GM06990 (cell line): ENCODE data around the gene CYTH4.

ENCODE experiments used
- DNase-seq: peaks from one replicate; pipeline ENCODE4 v3.0.0-alpha.2; 2011; ENCODE audit not compliant: insufficient read length; ENCODE audit errors: extremely low read depth
- H3K27me3 ChIP-seq: replicated peaks from 2 replicates; pipeline ENCODE4 v1.6.0; 2011; ENCODE audit warnings: low read length; ENCODE audit not compliant: control insufficient read depth, insufficient read depth
- H3K36me3 ChIP-seq: 2 replicates; pipeline ENCODE4 v1.5.1; 2011; ENCODE audit warnings: low read length; ENCODE audit not compliant: control insufficient read depth, insufficient read depth
- H3K4me3 ChIP-seq: replicated peaks from 2 replicates; pipeline ENCODE4 v1.5.1; 2011; ENCODE audit warnings: low read depth, mild to moderate bottlenecking, control low read depth, low read length
- TF ChIP-seq, protein P1 (sequence below): IDR thresholded peaks from 2 replicates; pipeline ENCODE4 v1.5.1; 2011; ENCODE audit warnings: low read length, control low read depth, mild to moderate bottlenecking, inconsistent platforms; ENCODE audit not compliant: insufficient read depth, poor library complexity, severe bottlenecking

The CYTH4 gene

DNA sequence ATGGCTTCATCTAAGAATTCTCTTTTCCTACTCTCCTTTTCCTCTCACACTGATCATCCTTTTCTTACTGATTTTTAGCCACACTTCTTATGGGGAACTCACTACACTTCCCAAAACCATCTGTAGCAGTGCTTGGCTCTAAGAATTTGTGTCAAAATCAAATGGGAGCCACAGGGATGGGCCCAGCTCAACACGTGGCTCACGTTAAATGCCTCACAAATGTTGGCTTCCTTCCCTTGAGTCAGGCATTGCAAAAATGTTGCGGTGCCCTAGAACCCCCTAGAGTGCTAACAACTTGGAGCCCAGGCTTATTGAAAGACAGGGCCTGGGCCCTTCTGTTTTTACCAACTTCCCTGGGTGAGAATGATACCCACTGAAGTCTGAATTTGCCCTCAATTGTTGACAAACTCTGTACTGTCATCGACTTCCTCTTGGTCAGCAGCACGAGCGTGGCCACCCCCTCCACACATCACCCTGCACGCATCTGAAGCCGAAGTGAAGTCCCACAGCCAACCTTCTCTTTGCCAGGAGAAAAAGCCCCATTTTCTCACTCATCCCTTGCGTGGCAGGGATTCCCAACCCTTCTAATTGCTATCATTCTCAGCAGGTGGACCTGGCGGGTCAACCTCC, 75.3 kb downstream of the CYTH4 start:
- TF ChIP-seq, protein P1, sequence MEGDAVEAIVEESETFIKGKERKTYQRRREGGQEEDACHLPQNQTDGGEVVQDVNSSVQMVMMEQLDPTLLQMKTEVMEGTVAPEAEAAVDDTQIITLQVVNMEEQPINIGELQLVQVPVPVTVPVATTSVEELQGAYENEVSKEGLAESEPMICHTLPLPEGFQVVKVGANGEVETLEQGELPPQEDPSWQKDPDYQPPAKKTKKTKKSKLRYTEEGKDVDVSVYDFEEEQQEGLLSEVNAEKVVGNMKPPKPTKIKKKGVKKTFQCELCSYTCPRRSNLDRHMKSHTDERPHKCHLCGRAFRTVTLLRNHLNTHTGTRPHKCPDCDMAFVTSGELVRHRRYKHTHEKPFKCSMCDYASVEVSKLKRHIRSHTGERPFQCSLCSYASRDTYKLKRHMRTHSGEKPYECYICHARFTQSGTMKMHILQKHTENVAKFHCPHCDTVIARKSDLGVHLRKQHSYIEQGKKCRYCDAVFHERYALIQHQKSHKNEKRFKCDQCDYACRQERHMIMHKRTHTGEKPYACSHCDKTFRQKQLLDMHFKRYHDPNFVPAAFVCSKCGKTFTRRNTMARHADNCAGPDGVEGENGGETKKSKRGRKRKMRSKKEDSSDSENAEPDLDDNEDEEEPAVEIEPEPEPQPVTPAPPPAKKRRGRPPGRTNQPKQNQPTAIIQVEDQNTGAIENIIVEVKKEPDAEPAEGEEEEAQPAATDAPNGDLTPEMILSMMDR, result no peak
- Histone ChIP-seq H3K4me3 (no peak overlapping the region), H3K27me3 (peaks cover 2% of the 10 kb centered on the region), H3K36me3 (no peaks in the 10 kb centered on the region)
- DNase-seq, result no peak

DNA sequence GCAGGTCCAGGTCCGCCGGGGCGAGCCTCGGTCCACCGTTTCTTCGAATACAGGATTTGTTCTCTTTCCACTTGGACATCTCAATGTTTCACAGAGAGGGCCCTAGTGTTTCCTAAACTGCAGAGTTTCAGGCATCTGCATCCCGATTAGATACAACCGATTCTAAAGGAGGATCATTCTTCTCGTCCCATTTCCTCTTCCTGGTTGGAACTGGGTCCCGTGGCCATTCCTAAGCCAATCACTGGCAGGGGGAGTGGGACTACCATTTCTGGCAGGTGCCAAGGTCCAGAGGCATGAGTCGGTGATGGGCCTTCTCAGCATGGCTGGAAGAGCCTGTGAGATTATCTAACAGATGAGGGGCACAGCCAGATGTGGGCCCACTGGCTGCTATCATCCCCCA, 76.1 kb downstream of the CYTH4 start:
- no peak for DNase-seq
- peaks cover 2% of the 10 kb centered on the region for H3K27me3 ChIP-seq
- TF ChIP-seq, protein P1, result no peak

DNA sequence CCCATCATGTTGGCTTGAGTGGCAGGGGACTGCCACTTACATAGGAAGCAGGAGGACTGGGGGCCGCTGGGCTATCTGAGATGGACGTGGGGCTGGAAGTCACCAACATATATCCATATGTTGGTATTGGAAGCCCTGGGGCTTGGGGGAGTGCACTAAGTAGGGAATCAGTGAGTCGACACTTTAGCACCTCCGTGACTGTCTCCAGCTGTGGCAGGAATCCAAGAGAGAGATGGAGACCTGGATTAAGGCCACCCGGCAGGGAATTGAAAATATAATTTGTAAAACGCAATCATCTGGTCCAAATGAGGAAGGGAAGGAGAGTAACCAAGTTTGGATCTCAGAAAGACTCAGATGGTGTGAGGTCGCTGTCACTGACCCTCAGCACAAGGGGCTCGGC, 76.6 kb downstream of the CYTH4 start:
- no peaks in the 10 kb centered on the region for H3K36me3 ChIP-seq
- no peak overlapping the region for H3K4me3 ChIP-seq
- H3K27me3 ChIP-seq, result peaks cover 2% of the 10 kb centered on the region
- DNase-seq, result no peak
- TF ChIP-seq, protein P1, result no peak

More for the DNA sequence above, 76.1 kb downstream of the CYTH4 start:
- Histone ChIP-seq H3K36me3 (no peaks in the 10 kb centered on the region), H3K4me3 (no peak overlapping the region)

DNA sequence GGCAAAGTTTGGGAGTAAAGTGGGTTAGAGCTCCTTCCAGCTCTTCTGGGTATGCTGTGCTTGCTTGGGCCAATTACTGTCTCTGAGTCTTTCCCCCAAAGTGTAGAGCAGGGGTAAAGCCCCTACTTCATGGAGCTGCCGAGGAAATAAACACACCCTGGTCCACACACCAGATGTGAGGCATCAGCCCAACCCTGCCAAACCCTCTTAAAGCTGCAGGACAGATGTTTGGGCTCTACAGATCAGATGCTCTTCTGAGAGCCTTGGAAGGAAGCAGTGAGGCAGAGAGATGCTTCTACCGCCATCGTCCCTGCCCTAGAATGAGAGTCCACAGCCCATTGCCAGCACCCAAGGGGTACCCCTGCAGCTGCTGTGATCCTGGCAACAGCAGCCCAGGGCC, 80.3 kb downstream of the CYTH4 start:
- Histone ChIP-seq H3K27me3 (no peaks in the 10 kb centered on the region; the same call in 1 of the 2 replicates), H3K36me3 (no peaks in the 10 kb centered on the region; the same call in 1 of the 2 replicates), H3K4me3 (no peak overlapping the region)
- TF ChIP-seq, protein P1, result no peak
- DNase-seq, result no peak

DNA sequence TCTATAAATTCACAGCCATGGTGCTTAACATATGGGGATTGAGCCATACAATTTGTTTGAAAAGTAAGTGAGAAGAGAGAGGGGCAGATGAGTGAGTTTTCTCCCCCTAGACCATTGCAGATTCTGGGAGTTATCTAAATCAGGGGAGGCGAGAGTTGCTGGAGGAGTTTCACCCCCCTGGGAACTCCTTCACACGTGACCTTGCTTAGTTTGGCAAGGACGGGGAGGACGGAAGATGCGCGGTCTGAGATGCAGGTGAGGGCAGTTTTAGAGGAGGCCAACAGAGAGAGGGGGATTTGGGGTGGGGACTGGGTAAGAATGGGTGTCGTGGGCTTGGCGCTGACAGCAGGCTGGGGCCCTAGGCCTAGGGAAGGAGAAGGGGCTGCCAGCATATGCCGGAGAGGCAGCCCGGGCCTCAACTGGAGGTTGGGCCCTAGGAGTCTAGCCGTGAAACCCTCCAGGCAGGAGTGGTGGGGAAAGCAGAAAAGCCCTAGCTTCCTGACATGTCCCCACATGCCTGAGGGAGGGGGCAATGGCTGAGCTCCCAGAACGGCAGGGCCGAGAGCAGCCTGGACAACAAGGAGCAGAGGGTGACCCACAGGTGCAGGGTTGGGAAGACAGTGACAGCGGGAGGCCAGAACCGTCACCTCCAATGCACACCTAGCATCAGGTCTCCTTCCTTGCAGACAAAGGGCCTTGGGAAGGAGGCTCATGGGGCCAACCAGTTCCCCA, 81.1 kb downstream of the CYTH4 start:
- TF ChIP-seq, protein P1, result no peak
- Histone ChIP-seq H3K36me3 (no peaks in the 10 kb centered on the region; the same call in 1 of the 2 replicates), H3K4me3 (no peak overlapping the region), H3K27me3 (no peaks in the 10 kb centered on the region; the same call in 1 of the 2 replicates)
- no peak for DNase-seq
